HG03139 (cell line): Measurements from ENCODE around the gene TMTC1.

Experiments
- ATAC-seq: cut with Tn5 transposase; IDR thresholded peaks from one replicate; pipeline ENCODE4 v1.9.1; 2021; ENCODE audit not compliant: unreplicated experiment

TMTC1 gene

GRCh38 chr12:29622251-29622650 is 161.5 kb downstream of the TMTC1 start:
- ATAC-seq: no peak

GRCh38 chr12:29620030-29620429 is 163.7 kb downstream of the TMTC1 start:
- ATAC-seq: no peak

GRCh38 chr12:29617407-29617803 is 166.3 kb downstream of the TMTC1 start:
- no peak for ATAC-seq

GRCh38 chr12:29616664-29617406 is 166.9 kb downstream of the TMTC1 start:
- ATAC-seq: no peak

- ATAC-seq: no peak
Observed at GRCh38 chr12:29614694-29615325, 168.9 kb downstream of the TMTC1 start.

- no peak for ATAC-seq
Observed at GRCh38 chr12:29612912-29613311, 170.8 kb downstream of the TMTC1 start.

GRCh38 chr12:29611906-29612305 is 171.8 kb downstream of the TMTC1 start:
- no peak for ATAC-seq

- no peak for ATAC-seq
Observed at GRCh38 chr12:29610473-29611170, 173.1 kb downstream of the TMTC1 start.

- no peak for ATAC-seq
Observed at GRCh38 chr12:29609431-29610215, 174.1 kb downstream of the TMTC1 start.

GRCh38 chr12:29608581-29608980 is 175.2 kb downstream of the TMTC1 start:
- no peak for ATAC-seq

- no peak for ATAC-seq
Observed at GRCh38 chr12:29599381-29599780, 184.4 kb downstream of the TMTC1 start.

- no peak for ATAC-seq
Observed at GRCh38 chr12:29595071-29595755, 188.5 kb downstream of the TMTC1 start.

GRCh38 chr12:29593001-29593400 is 190.7 kb downstream of the TMTC1 start:
- ATAC-seq: no peak

- no peak for ATAC-seq
Observed at GRCh38 chr12:29591140-29592020, 192.4 kb downstream of the TMTC1 start.

- ATAC-seq: no peak
Observed at GRCh38 chr12:29589851-29590250, 193.9 kb downstream of the TMTC1 start.

GRCh38 chr12:29589286-29589820 is 194.4 kb downstream of the TMTC1 start:
- no peak for ATAC-seq

GRCh38 chr12:29582677-29583272 is 201.0 kb downstream of the TMTC1 start:
- no peak for ATAC-seq

GRCh38 chr12:29582146-29582545 is 201.6 kb downstream of the TMTC1 start:
- ATAC-seq: no peak

- ATAC-seq: no peak
Observed at GRCh38 chr12:29581631-29582030, 202.1 kb downstream of the TMTC1 start.
